HG02610 (cell line): ENCODE results near the gene PTPA.
"Not testable (repeated sequence)": the region's sequence is repeated elsewhere in the genome, so short reads cannot be mapped to it uniquely, and the experiment has no call there.

ENCODE experiments used
- ATAC-seq: cut with Tn5 transposase; IDR thresholded peaks from one replicate; pipeline ENCODE4 v1.9.1; 2021; ENCODE audit warnings: mild to moderate bottlenecking, moderate library complexity; ENCODE audit not compliant: unreplicated experiment

The PTPA gene

GRCh38 chr9:129108805-129109536 is 2.2 kb upstream of the PTPA start:
- no peak for ATAC-seq

- no peak for ATAC-seq
These were observed 1.7 kb upstream of the PTPA start for GRCh38 chr9:129109537-129109903.

DNA sequence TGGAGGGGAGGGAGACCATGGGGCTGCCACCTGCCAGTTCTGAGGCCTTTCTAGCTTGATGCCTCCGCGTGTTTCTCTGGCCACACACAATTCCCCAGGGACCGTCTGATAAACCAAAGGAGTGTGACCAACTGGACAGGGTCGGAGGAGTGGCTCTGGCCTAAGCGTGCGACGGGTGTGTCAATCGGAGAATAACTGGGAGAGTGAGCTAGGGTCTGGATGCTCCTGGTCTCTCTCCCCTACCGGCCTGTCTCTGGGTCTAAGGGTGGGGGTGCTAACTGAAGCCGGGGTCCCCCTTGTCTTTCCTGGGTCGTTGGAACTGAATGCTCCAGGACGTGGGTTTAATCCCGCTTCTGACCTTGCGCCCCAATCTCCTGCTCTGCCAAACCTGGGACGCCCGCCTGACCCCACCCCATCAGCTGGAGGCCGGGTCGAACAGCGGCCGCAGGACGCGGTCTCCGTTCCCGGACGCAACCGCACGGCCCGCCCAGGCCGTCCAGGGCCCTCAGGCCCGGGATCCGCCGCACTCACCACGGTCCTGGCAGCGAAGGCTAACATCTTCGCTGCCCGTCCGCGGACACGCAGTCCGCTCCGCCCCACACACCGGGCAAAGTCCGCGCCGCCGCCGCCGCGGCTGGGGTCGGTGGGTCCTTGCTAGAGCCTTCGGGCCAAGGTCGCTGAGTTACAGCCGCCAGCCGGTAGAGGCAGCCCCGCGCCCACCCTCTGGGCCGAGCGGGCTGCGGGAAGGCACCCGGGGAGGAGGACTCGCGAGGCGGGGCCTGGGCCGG is 1.1 kb upstream of the PTPA start:
- ATAC-seq: no peak

DNA sequence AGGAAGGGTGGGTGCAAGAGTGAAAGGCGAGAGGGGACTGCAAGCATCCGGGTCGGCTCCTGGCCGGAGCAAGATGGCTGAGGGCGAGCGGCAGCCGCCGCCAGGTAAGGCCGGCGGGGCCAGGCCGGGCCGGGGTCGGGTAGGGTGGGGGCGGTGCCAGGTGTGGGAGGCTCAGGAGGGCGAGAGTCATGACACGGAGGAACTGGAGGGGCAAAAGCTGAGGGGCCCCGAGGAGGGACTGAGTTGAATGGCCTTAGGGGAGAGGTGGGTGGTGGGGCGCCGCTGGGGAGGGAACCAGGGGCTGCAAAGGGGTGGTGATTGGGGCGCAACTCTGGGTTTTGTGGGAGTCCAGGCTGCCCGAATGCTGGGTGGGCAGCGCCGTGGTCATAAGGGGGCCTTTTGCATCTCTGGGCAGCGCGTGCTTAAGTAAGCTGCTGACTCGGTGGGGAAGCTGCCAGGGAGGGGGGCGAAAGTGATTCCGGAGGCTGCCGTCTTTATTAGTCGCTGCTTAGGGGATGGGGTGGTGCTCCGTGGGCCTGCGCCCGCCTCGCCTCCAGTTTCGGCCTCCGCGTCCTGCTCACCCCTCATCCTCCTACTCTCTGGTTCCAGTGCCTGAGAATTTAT is 425 bp downstream of the PTPA start:
- peak; percentile 16 for ATAC-seq

DNA sequence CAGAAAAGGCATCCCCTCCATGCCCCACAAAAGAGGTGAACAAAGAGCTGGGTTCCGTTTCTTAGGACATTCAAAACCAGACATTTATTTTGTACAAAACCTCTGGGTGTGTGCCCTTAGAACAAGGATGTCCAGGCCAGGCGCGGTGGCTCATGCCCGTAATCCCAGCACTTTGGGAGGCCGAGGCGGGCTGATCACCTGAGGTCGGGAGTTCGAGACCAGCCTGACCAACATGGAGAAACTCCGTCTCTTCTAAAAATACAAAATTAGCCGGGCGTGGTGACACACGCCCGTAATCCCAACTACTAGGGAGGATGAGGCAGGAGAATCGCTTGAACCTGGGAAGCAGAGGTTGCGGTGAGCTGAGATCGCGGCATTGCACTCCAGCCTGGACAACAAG is 1.3 kb downstream of the PTPA start:
- not testable (repeated sequence) for ATAC-seq

DNA sequence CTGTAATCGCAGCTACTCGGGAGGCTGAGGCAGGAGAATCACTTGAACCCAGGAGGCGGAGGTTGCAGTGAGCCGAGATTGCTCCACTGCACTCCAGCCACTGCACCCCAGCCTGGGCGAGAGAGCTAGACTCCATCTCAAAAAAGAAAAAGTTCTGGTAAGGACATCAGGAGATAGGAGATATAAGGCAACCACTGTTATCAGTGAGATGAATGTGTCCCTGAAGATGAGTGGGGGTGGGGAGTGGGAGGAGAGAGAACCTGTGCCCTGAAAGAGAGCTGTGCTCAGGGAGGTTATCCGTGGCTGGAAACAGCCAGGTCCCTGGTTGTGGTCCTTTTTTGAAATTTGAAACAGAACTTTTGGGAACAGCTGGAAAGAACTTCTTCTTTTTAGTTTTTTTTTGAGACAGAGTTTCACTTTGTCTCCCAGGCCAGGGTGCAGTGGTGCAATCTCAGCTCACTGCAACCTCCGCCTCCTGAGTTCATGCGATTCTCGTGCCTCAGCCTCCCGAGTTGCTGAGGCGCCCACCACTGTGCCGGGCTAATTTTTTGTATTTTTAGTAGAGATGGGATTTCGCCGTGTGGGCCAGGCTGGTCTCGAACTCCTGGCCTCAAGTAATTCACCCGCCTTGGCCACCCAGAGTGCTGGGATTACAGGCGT is 2.6 kb downstream of the PTPA start:
- ATAC-seq: no peak

- ATAC-seq: no peak
These were observed 7.6 kb downstream of the PTPA start for GRCh38 chr9:129118799-129119198.

- ATAC-seq: no peak
These were observed 10.3 kb downstream of the PTPA start for GRCh38 chr9:129121483-129121882.

- no peak for ATAC-seq
These were observed 10.9 kb downstream of the PTPA start for GRCh38 chr9:129122133-129122532.

GRCh38 chr9:129122976-129123375 is 11.8 kb downstream of the PTPA start:
- not testable (repeated sequence) for ATAC-seq

DNA sequence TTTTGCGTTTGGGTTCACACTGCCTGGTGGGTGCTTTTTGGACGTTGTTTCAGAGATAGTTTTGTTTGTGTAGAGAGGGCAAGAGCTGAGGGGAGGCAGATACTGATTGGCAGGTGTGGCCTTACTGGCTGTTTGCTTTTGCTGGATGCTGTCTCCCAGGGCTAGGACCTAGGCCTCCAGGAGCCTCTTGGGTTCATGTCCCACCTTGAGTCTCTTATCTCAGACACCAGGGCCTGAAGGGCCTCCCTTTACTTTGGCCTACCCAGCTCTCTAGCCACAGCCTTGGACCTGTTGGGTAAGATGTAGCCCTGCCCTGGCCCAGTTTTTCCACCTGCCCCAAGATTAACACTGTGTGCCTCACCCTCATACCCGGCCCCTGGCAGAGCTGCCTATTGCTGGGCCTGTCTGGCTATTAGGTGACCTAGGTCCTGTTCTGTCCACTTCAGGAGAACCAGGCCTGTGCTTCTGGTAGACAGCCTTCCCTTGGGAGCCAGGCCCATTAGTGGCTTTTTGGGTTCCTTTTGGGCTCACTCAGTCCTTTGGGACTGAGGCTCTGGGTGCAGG is 13.4 kb downstream of the PTPA start:
- ATAC-seq: no peak

DNA sequence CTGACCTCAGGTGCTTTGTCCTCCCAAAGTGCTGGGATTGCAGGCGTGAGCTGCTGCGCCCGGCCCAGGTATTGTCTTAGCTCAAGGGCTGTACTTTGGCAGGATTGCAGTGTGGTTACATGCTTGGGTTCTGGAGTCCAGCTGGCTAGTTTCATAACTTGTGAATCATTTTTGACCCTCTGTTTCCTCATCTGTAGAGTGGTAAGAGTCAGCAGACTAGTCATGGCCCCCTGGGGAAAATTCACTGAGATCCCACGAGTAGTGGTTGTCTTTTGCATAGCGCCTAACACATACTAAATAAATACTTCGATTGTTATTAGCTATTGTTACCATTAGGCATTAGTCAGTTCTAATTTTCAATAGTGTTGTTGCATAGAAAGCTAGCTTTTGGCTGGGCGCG is 14.3 kb downstream of the PTPA start:
- peak; percentile 55 for ATAC-seq

GRCh38 chr9:129126749-129127618 is 15.8 kb downstream of the PTPA start:
- ATAC-seq: no peak

- ATAC-seq: no peak
These were observed 17.5 kb downstream of the PTPA start for GRCh38 chr9:129128689-129129088.

GRCh38 chr9:129130271-129130670 is 19.1 kb downstream of the PTPA start:
- not testable (repeated sequence) for ATAC-seq

DNA sequence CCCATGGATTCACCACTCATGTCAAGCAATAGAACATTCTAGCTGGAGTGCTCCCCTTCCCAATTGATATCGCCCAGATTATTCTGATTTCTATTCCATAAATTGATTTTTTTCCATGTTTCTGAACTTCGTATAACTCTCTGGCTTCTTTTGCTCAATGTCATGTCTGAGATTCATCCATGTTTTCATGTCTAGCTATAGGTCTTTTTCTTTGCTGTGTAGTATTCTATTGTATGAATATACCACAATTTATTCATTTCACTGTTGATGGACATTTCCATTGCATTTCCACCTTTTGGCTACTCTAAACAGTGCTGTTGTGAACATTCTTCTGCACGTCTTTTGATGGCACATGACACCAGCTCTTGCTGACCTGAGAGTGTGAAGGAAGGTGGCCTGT is 19.6 kb downstream of the PTPA start:
- no peak for ATAC-seq

- no peak for ATAC-seq
These were observed 20.3 kb downstream of the PTPA start for GRCh38 chr9:129131300-129132145.

GRCh38 chr9:129133082-129133481 is 21.9 kb downstream of the PTPA start:
- no peak for ATAC-seq

- ATAC-seq: no peak
These were observed 24.3 kb downstream of the PTPA start for GRCh38 chr9:129135476-129135875.
